Fibroblast of villous mesenchyme (primary cell): ENCODE data around the gene HBG2. TPM values are rescaled to one million over a fixed set of nuclear protein-coding genes. Genes with fewer than 3 reads are reported as not detected.
A peak's percentile ranks its signal among the peaks of the same experiment; 100 is the strongest.

Source experiments
- DNase-seq: peaks from one replicate; pipeline ENCODE4 v3.0.0-alpha.2; 2010; ENCODE audit warnings: low read depth
- H3K4me3 ChIP-seq: 2 replicates; pipeline ENCODE4 v1.5.1; 2011; ENCODE audit warnings: low read depth, mild to moderate bottlenecking, low read length
- CTCF ChIP-seq: IDR thresholded peaks from 2 replicates; pipeline ENCODE4 v1.5.1; 2012; ENCODE audit warnings: low read depth, mild to moderate bottlenecking, low read length; ENCODE audit not compliant: insufficient read depth
- total RNA-seq: library from RNA; depleted of rRNA; stranded (reverse); fragments of >200 nt; gene quantifications from 2 replicates; pipeline ENCODE4 v1.2.3, GENCODE V29; 2012

Gene HBG2
- total RNA-seq, 1 donor, result not detected

- TF ChIP-seq CTCF, result no peak
- no peak for DNase-seq
- H3K4me3 ChIP-seq, result no peak overlapping the region
These were observed 29.1 kb downstream of the HBG2 start for GRCh38 chr11:5225480-5225871.

GRCh38 chr11:5224538-5225479 is 29.8 kb downstream of the HBG2 start:
- no peak for TF ChIP-seq CTCF
- DNase-seq, result no peak
- no peak overlapping the region for H3K4me3 ChIP-seq

GRCh38 chr11:5223686-5224085 is 30.9 kb downstream of the HBG2 start:
- no peak overlapping the region for H3K4me3 ChIP-seq
- TF ChIP-seq CTCF, result no peak
- DNase-seq, result no peak

- H3K4me3 ChIP-seq, result no peak overlapping the region
- TF ChIP-seq CTCF, result no peak
- no peak for DNase-seq
These were observed 31.4 kb downstream of the HBG2 start for GRCh38 chr11:5223146-5223545.

GRCh38 chr11:5210376-5210885 is 44.1 kb downstream of the HBG2 start:
- no peak for TF ChIP-seq CTCF
- H3K4me3 ChIP-seq, result no peak overlapping the region
- DNase-seq, result no peak

GRCh38 chr11:5204787-5205186 is 49.8 kb downstream of the HBG2 start:
- no peak overlapping the region for H3K4me3 ChIP-seq
- TF ChIP-seq CTCF, result peak; percentile 62
- DNase-seq, result peak; percentile 81
